Bronchial epithelial cell (primary cell): ENCODE results near the gene MCTP1. TPM values are rescaled to one million over a fixed set of nuclear protein-coding genes. Genes with fewer than 3 reads are reported as not detected.

Experiments
- DNase-seq: peaks from one replicate; pipeline ENCODE4 v3.0.0-alpha.2; 2010; ENCODE audit warnings: low read depth
- FAIRE-seq: peaks from 2 replicates; lab custom pipeline; 2011; peaks lifted over from hg19 to GRCh38; lab: Jason Lieb, UNC
- H3K27me3 ChIP-seq: 2 replicates; pipeline ENCODE4 v1.5.1; 2011; ENCODE audit warnings: low read length; ENCODE audit not compliant: control insufficient read depth, insufficient read depth
- H3K36me3 ChIP-seq: 2 replicates; pipeline ENCODE4 v1.5.1; 2011; ENCODE audit warnings: low read length; ENCODE audit not compliant: control insufficient read depth, insufficient read depth
- H3K4me3 ChIP-seq: 2 replicates; pipeline ENCODE4 v1.5.1; 2011; ENCODE audit warnings: mild to moderate bottlenecking, low read depth, low read length, control low read depth
- CTCF ChIP-seq: IDR thresholded peaks from 2 replicates; pipeline ENCODE4 v1.5.1; 2011; ENCODE audit warnings: mild to moderate bottlenecking, moderate library complexity, low read length, control low read depth, inconsistent platforms; ENCODE audit not compliant: insufficient read depth, severe bottlenecking
- total RNA-seq: library from RNA; depleted of rRNA; stranded (reverse); fragments of >200 nt; gene quantifications from 2 replicates; pipeline ENCODE4 v1.2.1, GENCODE V29; 2014

Gene MCTP1
- total RNA-seq, 1 donor from 2014 or later = 17.9 TPM

DNA sequence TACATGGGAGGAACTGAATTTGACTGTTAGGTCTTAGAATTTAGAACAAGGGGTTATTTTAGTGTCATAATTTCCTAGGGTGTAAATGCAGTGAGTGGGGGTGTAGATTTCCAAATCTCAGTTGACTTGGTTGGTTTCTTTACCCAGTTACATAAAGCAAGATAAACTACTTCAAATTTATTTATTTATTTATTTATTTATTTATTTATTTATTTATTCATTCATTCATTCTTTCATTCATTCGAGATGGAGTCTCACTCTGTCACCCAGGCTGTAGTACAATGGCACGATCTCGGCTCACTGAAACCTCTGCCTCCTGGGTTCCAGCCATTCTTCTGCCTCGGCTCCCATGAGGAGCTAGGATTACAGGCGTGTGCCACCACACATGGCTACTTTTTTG lies 466.0 kb downstream of the MCTP1 start:
- no peaks in the 10 kb centered on the region for H3K27me3 ChIP-seq
- no peak for FAIRE-seq
- no peak for TF ChIP-seq CTCF
- no peaks in the 10 kb centered on the region for H3K36me3 ChIP-seq
- DNase-seq = no peak
- H3K4me3 ChIP-seq = no peak overlapping the region

DNA sequence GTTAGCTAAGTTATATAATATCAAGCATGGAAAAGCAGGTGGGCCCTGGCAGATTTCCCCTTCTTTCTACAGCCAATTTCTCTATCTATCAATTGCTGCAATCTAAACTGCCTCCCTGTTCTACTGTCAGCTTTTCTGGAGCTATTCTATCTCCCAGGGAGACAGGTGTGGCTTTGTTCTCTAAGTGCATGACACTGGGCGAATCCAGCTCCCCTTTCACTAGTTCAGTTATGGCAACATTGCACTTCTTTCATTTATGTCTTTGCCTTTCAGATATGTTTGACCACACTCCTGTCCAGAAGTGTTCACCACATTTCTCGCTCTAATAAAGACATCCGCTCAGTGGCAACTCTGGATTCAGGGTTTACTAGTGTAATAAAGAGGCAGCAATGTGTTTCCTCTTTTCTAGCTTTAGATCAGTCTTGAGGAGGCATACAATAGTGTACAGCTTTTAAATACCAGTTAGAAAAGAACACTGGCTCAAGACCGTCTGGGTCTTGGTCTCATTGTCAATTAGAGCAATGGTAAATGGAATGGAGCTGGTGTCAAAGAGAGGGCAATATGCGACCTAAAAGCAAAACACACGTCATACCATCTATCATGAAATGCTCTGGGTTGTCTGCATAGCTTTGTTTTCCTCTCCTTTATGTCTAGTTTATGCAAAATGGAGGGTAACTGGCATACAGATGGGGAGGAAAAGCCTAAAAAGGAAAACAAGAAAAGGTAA lies 469.4 kb downstream of the MCTP1 start:
- no peak for FAIRE-seq
- H3K36me3 ChIP-seq = no peaks in the 10 kb centered on the region
- TF ChIP-seq CTCF = no peak
- H3K4me3 ChIP-seq = no peak overlapping the region
- DNase-seq = no peak
- H3K27me3 ChIP-seq = no peaks in the 10 kb centered on the region

GRCh38 chr5:94812232-94812631 lies 472.7 kb downstream of the MCTP1 start:
- Histone ChIP-seq H3K36me3 (no peaks in the 10 kb centered on the region), H3K4me3 (no peak overlapping the region), H3K27me3 (no peaks in the 10 kb centered on the region)
- DNase-seq = no peak
- FAIRE-seq = no peak
- no peak for TF ChIP-seq CTCF

- no peaks in the 10 kb centered on the region for H3K36me3 ChIP-seq
- no peaks in the 10 kb centered on the region for H3K27me3 ChIP-seq
- TF ChIP-seq CTCF = no peak
- no peak overlapping the region for H3K4me3 ChIP-seq
- FAIRE-seq = no peak
- no peak for DNase-seq
Measured at GRCh38 chr5:94811331-94811730, 473.6 kb downstream of the MCTP1 start.

- Histone ChIP-seq H3K27me3 (no peaks in the 10 kb centered on the region), H3K36me3 (no peaks in the 10 kb centered on the region), H3K4me3 (no peak overlapping the region)
- no peak for TF ChIP-seq CTCF
- FAIRE-seq = no peak
- DNase-seq = no peak
Measured at GRCh38 chr5:94810877-94811276, 474.0 kb downstream of the MCTP1 start.

- Histone ChIP-seq H3K36me3 (no peaks in the 10 kb centered on the region), H3K4me3 (no peak overlapping the region), H3K27me3 (no peaks in the 10 kb centered on the region)
- no peak for TF ChIP-seq CTCF
- FAIRE-seq (no peak), DNase-seq (no peak)
Measured at GRCh38 chr5:94810281-94810680, 474.6 kb downstream of the MCTP1 start.
